Adipocyte (in vitro differentiated cells): ENCODE results near the gene KCNT2.
"Not testable (repeated sequence)": the region's sequence is repeated elsewhere in the genome, so short reads cannot be mapped to it uniquely, and the experiment has no call there.

ENCODE experiments used
- DNase-seq: peaks from one replicate; pipeline ENCODE4 v3.0.0-alpha.2; 2015; ENCODE audit warnings: low read depth
- H3K27me3 ChIP-seq: replicated peaks from 2 replicates; pipeline ENCODE4 v1.7.0; 2013; ENCODE audit warnings: mild to moderate bottlenecking, low read length, moderate library complexity; ENCODE audit not compliant: control insufficient read depth, insufficient read depth
- H3K36me3 ChIP-seq: 2 replicates; pipeline ENCODE4 v1.7.0; 2013; ENCODE audit warnings: low read length, mild to moderate bottlenecking, moderate library complexity; ENCODE audit not compliant: control insufficient read depth, insufficient read depth, severe bottlenecking
- H3K4me1 ChIP-seq: 2 replicates; pipeline ENCODE4 v1.7.0; 2013; ENCODE audit warnings: mild to moderate bottlenecking, low read length, moderate library complexity; ENCODE audit not compliant: control insufficient read depth, insufficient read depth
- H3K4me3 ChIP-seq: 2 replicates; pipeline ENCODE4 v1.7.0; 2013; ENCODE audit warnings: mild to moderate bottlenecking, low read length, moderate library complexity
- H3K9ac ChIP-seq: 2 replicates; pipeline ENCODE4 v1.7.0; 2013; ENCODE audit warnings: mild to moderate bottlenecking, low read length, moderate library complexity
- H3K9me3 ChIP-seq: 2 replicates; pipeline ENCODE4 v1.7.0; 2013; ENCODE audit warnings: mild to moderate bottlenecking, low read length, moderate library complexity; ENCODE audit not compliant: control insufficient read depth

KCNT2 gene

GRCh38 chr1:196308176-196308575, 300.1 kb downstream of the KCNT2 start:
- no peaks in the 10 kb centered on the region for H3K27me3 ChIP-seq
- H3K4me1 ChIP-seq = no peaks in the 10 kb centered on the region
- no peaks in the 10 kb centered on the region for H3K9me3 ChIP-seq
- H3K36me3 ChIP-seq = no peaks in the 10 kb centered on the region
- no peak overlapping the region for H3K9ac ChIP-seq
- no peak overlapping the region for H3K4me3 ChIP-seq
- no peak for DNase-seq

DNA sequence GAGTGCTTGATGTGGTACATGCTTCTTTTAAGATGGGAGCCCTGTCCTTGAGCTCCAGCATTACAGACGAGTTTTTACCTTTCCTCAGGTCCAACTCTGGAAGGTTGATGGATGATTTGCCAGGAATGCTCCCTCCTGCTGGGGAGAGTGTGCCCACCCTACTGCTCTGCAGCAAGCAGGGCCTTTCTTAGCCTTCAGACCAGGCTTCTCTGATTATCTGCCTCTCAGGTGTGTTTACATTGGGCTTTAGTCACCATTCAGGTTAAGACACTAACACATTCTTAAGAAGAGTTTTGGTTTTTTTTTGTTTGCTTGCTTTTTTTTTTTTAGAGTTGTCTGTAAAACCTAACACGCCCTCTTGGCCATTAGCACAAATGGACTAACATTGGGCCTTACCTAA, 301.8 kb downstream of the KCNT2 start:
- Histone ChIP-seq H3K36me3 (no peaks in the 10 kb centered on the region), H3K9me3 (no peaks in the 10 kb centered on the region), H3K4me3 (no peak overlapping the region), H3K27me3 (no peaks in the 10 kb centered on the region), H3K9ac (no peak overlapping the region), H3K4me1 (no peaks in the 10 kb centered on the region)
- no peak for DNase-seq

GRCh38 chr1:196305216-196305615, 303.0 kb downstream of the KCNT2 start:
- H3K9ac ChIP-seq = no peak overlapping the region
- DNase-seq = peak; percentile 48
- no peaks in the 10 kb centered on the region for H3K36me3 ChIP-seq
- H3K9me3 ChIP-seq = no peaks in the 10 kb centered on the region
- H3K27me3 ChIP-seq = no peaks in the 10 kb centered on the region
- H3K4me1 ChIP-seq = no peaks in the 10 kb centered on the region
- H3K4me3 ChIP-seq = no peak overlapping the region

DNA sequence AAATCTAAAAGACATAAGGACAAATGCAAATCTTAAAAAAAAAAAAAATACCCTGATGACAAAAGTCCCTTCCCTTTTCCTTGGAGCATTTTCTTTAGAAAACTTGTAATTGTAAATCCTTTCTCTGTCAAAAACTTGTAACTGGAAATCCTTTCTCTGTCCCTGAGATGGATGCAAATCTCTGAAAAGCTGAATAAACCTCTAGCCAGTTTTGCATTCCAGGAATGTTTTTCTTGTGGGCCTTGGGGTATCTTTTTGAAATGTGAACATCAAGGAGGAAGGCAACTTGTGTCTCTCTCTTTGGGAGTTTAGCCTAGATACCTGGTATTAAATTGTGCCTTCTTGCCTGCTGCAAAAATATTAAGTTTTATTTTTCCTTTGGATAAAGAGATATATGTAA, 305.3 kb downstream of the KCNT2 start:
- Histone ChIP-seq H3K4me3 (no peak overlapping the region), H3K36me3 (no peaks in the 10 kb centered on the region), H3K4me1 (no peaks in the 10 kb centered on the region), H3K9me3 (no peaks in the 10 kb centered on the region), H3K9ac (no peak overlapping the region), H3K27me3 (no peaks in the 10 kb centered on the region)
- DNase-seq = no peak

- Histone ChIP-seq H3K36me3 (no peaks in the 10 kb centered on the region), H3K27me3 (no peaks in the 10 kb centered on the region), H3K4me1 (no peaks in the 10 kb centered on the region), H3K9me3 (no peaks in the 10 kb centered on the region), H3K9ac (no peak overlapping the region), H3K4me3 (no peak overlapping the region)
- no peak for DNase-seq
These were observed 305.8 kb downstream of the KCNT2 start for GRCh38 chr1:196302420-196302819.

- Histone ChIP-seq H3K36me3 (no peaks in the 10 kb centered on the region), H3K4me3 (no peak overlapping the region), H3K4me1 (no peaks in the 10 kb centered on the region), H3K9me3 (no peaks in the 10 kb centered on the region), H3K9ac (no peak overlapping the region), H3K27me3 (no peaks in the 10 kb centered on the region)
- DNase-seq = peak; percentile 63
These were observed 312.5 kb downstream of the KCNT2 start for GRCh38 chr1:196295766-196296165.

GRCh38 chr1:196278816-196279215, 329.4 kb downstream of the KCNT2 start:
- H3K36me3 ChIP-seq = no peaks in the 10 kb centered on the region

DNA sequence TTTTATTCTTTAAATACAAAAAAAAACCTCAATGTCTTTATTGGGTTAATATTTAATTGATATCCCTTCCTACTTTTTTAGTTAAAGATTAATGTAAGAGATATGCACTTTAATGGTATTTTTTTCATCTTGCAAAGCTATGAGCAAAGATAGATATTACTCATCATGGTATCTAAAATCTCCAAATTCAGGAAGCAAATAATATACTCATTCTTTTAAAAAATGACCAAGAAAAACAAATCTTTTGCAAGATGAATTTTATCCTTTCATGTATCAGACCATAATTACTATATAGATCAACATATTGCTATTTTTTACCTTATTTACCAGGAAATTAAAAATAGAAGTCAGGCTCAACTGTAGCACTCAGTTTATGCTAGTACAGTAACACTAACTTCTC, 330.4 kb downstream of the KCNT2 start:
- H3K27me3 ChIP-seq = no peaks in the 10 kb centered on the region
- no peak for DNase-seq
- no peak overlapping the region for H3K4me3 ChIP-seq
- H3K4me1 ChIP-seq = no peaks in the 10 kb centered on the region
- no peaks in the 10 kb centered on the region for H3K36me3 ChIP-seq
- no peak overlapping the region for H3K9ac ChIP-seq
- no peaks in the 10 kb centered on the region for H3K9me3 ChIP-seq

More at GRCh38 chr1:196278816-196279215, 329.4 kb downstream of the KCNT2 start:
- Histone ChIP-seq H3K4me1 (no peaks in the 10 kb centered on the region), H3K9me3 (no peaks in the 10 kb centered on the region), H3K9ac (no peak overlapping the region), H3K4me3 (no peak overlapping the region), H3K27me3 (no peaks in the 10 kb centered on the region)
- no peak for DNase-seq

GRCh38 chr1:196271212-196271947, 336.9 kb downstream of the KCNT2 start:
- Histone ChIP-seq H3K9me3 (no peaks in the 10 kb centered on the region), H3K9ac (no peak overlapping the region), H3K4me3 (no peak overlapping the region), H3K4me1 (no peaks in the 10 kb centered on the region), H3K36me3 (no peaks in the 10 kb centered on the region), H3K27me3 (no peaks in the 10 kb centered on the region)
- DNase-seq = no peak

DNA sequence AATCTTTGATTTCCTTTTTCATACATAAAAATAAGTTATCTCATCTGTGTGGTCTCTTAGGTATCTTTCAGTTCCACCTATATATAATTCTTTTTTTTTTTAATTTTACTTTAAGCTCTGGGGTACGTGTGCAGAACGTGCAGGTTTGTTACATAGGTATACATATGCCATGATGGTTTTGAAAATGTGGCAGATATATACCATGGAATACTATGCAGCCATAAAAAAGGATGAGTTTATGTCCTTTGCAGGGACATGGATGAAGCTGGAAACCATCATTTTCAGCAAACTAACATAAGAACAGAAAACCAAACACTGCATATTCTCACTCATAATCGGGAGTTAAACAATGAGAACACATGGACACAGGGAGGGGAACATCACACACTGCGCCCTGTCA, 345.2 kb downstream of the KCNT2 start:
- not testable (repeated sequence) for H3K9ac ChIP-seq, DNase-seq

DNA sequence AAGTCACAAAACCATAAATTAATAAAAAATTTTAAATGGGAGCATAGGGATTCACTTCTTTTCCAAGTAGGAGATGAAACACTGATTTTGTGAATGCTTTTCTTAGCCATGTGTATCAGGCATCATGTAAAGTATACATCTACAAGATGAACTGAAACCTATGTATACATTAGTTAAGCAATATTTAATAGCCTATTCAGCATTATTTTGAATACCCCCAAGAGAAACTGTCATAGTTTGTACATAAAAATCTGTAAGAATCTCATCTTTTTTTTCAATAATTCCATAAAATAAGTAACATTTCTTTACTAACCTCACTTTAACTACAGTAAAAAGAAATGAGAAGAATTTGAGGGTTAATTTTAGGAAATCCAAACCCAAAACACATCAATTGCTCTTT, 348.0 kb downstream of the KCNT2 start:
- H3K9ac ChIP-seq = no peak overlapping the region
- H3K4me3 ChIP-seq = no peak overlapping the region
- DNase-seq = no peak
- H3K9me3 ChIP-seq = no peaks in the 10 kb centered on the region
- H3K27me3 ChIP-seq = no peaks in the 10 kb centered on the region
- H3K36me3 ChIP-seq = no peaks in the 10 kb centered on the region
- H3K4me1 ChIP-seq = no peaks in the 10 kb centered on the region

More for the DNA sequence above, 345.2 kb downstream of the KCNT2 start:
- H3K27me3 ChIP-seq, H3K36me3 ChIP-seq, H3K4me3 ChIP-seq, H3K9me3 ChIP-seq, H3K4me1 ChIP-seq: not testable (repeated sequence)

- H3K9me3 ChIP-seq = no peaks in the 10 kb centered on the region
- no peak overlapping the region for H3K9ac ChIP-seq
- H3K27me3 ChIP-seq = no peaks in the 10 kb centered on the region
- H3K4me3 ChIP-seq = no peak overlapping the region
- H3K36me3 ChIP-seq = no peaks in the 10 kb centered on the region
- H3K4me1 ChIP-seq = no peaks in the 10 kb centered on the region
- DNase-seq = no peak
These were observed 348.9 kb downstream of the KCNT2 start for GRCh38 chr1:196259316-196259715.
